RKO (cell line): ENCODE measurements around the gene SUGT1.

ENCODE experiments used
- DNase-seq: peaks from one replicate; pipeline ENCODE4 v3.0.0-alpha.2; 2016; ENCODE audit warnings: low spot score

Gene SUGT1

GRCh38 chr13:52737965-52738364 lies 85.3 kb downstream of the SUGT1 start:
- no peak for DNase-seq

GRCh38 chr13:52738719-52739467 lies 86.3 kb downstream of the SUGT1 start:
- DNase-seq: no peak

GRCh38 chr13:52739468-52740071 lies 86.9 kb downstream of the SUGT1 start, which contains the start of gene CNMD:
CNMD (minus strand) TSS chr13:52739820; CDS start chr13:52739701, 119 bp downstream.
- DNase-seq: no peak

- DNase-seq: no peak
These were observed 90.9 kb downstream of the SUGT1 start for GRCh38 chr13:52743569-52743968.

GRCh38 chr13:52743988-52744387 lies 91.4 kb downstream of the SUGT1 start:
- no peak for DNase-seq

GRCh38 chr13:52744842-52745375 lies 92.3 kb downstream of the SUGT1 start:
- DNase-seq: no peak

- DNase-seq: no peak
These were observed 93.5 kb downstream of the SUGT1 start for GRCh38 chr13:52746141-52746540.

GRCh38 chr13:52749419-52749818 lies 96.8 kb downstream of the SUGT1 start:
- DNase-seq: no peak
